Parietal lobe (tissue), 2 donors: ENCODE data around the gene HBM. TPM values are rescaled to one million over a fixed set of nuclear protein-coding genes. Genes with fewer than 3 reads are reported as not detected.

ENCODE experiments used
- small RNA-seq: library from RNA; depleted of rRNA; stranded (forward); fragments of <200 nt; gene quantifications from one replicate; pipeline ENCODE3, GENCODE V24; 2014; ENCODE audit warnings: low replicate concordance
- total RNA-seq: library from RNA; depleted of rRNA; stranded (reverse); fragments of >200 nt; gene quantifications from one replicate; pipeline ENCODE4 v1.2.3, GENCODE V29; 2014

The HBM gene, protein sequence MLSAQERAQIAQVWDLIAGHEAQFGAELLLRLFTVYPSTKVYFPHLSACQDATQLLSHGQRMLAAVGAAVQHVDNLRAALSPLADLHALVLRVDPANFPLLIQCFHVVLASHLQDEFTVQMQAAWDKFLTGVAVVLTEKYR
- 7.8 TPM for total RNA-seq

GRCh38 chr16:165539-166374 lies at the start of gene HBM:
Gene HBM, plus strand, starts transcription at chr16:165978. Its CDS starts 20 bp downstream, at chr16:165998.

GRCh38 chr16:152141-153128 lies 13.3 kb upstream of the HBM start, which contains the start of gene HBZ:
Gene HBZ, plus strand, starts transcription at chr16:152644. Its CDS starts 266 bp downstream, at chr16:152910.

DNA sequence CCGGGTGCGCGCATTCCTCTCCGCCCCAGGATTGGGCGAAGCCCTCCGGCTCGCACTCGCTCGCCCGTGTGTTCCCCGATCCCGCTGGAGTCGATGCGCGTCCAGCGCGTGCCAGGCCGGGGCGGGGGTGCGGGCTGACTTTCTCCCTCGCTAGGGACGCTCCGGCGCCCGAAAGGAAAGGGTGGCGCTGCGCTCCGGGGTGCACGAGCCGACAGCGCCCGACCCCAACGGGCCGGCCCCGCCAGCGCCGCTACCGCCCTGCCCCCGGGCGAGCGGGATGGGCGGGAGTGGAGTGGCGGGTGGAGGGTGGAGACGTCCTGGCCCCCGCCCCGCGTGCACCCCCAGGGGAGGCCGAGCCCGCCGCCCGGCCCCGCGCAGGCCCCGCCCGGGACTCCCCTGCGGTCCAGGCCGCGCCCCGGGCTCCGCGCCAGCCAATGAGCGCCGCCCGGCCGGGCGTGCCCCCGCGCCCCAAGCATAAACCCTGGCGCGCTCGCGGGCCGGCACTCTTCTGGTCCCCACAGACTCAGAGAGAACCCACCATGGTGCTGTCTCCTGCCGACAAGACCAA lies 6.7 kb downstream of the HBM start, which contains the start of gene HBA2:
Gene HBA2, plus strand, starts transcription at position 503 of the 568 bp plus-strand sequence. Its CDS starts 37 bp downstream, at position 540.

DNA sequence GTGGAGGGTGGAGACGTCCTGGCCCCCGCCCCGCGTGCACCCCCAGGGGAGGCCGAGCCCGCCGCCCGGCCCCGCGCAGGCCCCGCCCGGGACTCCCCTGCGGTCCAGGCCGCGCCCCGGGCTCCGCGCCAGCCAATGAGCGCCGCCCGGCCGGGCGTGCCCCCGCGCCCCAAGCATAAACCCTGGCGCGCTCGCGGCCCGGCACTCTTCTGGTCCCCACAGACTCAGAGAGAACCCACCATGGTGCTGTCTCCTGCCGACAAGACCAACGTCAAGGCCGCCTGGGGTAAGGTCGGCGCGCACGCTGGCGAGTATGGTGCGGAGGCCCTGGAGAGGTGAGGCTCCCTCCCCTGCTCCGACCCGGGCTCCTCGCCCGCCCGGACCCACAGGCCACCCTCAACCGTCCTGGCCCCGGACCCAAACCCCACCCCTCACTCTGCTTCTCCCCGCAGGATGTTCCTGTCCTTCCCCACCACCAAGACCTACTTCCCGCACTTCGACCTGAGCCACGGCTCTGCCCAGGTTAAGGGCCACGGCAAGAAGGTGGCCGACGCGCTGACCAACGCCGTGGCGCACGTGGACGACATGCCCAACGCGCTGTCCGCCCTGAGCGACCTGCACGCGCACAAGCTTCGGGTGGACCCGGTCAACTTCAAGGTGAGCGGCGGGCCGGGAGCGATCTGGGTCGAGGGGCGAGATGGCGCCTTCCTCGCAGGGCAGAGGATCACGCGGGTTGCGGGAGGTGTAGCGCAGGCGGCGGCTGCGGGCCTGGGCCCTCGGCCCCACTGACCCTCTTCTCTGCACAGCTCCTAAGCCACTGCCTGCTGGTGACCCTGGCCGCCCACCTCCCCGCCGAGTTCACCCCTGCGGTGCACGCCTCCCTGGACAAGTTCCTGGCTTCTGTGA lies 11.0 kb downstream of the HBM start, which contains the start of gene HBA1:
Gene HBA1, plus strand, starts transcription at position 204 of the 906 bp plus-strand sequence. Its CDS starts 37 bp downstream, at position 241.

DNA sequence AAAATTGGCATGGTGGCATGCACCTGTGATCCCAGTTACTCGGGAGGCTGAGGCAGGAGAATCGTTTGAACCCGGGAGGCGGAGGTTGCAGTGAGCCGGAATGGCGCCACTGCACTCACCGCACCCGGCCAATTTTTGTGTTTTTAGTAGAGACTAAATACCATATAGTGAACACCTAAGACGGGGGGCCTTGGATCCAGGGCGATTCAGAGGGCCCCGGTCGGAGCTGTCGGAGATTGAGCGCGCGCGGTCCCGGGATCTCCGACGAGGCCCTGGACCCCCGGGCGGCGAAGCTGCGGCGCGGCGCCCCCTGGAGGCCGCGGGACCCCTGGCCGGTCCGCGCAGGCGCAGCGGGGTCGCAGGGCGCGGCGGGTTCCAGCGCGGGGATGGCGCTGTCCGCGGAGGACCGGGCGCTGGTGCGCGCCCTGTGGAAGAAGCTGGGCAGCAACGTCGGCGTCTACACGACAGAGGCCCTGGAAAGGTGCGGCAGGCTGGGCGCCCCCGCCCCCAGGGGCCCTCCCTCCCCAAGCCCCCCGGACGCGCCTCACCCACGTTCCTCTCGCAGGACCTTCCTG lies 14.4 kb downstream of the HBM start, which contains the start of gene HBQ1:
Gene HBQ1, plus strand, starts transcription at position 359 of the 575 bp plus-strand sequence. Its CDS starts 28 bp downstream, at position 387.

Small RNA genes within 50 kb of the gene (small RNA-seq; reads per million reads assigned to genes)
- gene RF00019: not detected

Other genes with a start within 250 kb of the HBM start
- gene POLR3K, start 112.4 kb upstream of the HBM start, total RNA-seq: 3.8 TPM
- gene SNRNP25, start 112.2 kb upstream of the HBM start, total RNA-seq: 13.8 TPM
- 1.6 TPM for gene RHBDF1, start 93.3 kb upstream of the HBM start, total RNA-seq
- 33.8 TPM for gene MPG, start 87.8 kb upstream of the HBM start, total RNA-seq
- 21.6 TPM for gene NPRL3, start 27.3 kb upstream of the HBM start, total RNA-seq
- gene HBZ, start 13.3 kb upstream of the HBM start, total RNA-seq: not detected
- 363 TPM for gene HBA2, start 6.9 kb downstream of the HBM start, total RNA-seq
- 263 TPM for gene HBA1, start 10.7 kb downstream of the HBM start, total RNA-seq
- gene HBQ1, start 14.5 kb downstream of the HBM start, total RNA-seq: 4.1 TPM
- 216 TPM for gene LUC7L, start 63.5 kb downstream of the HBM start, total RNA-seq
- 22.5 TPM for gene FAM234A, start 68.8 kb downstream of the HBM start, total RNA-seq
- 21.0 TPM for gene RGS11, start 110.0 kb downstream of the HBM start, total RNA-seq
- gene ARHGDIG, start 114.6 kb downstream of the HBM start, total RNA-seq: 60.1 TPM
- gene PDIA2, start 117.2 kb downstream of the HBM start, total RNA-seq: 30.0 TPM
- 27.2 TPM for gene AXIN1, start 186.7 kb downstream of the HBM start, total RNA-seq
- 26.6 TPM for gene MRPL28, start 204.6 kb downstream of the HBM start, total RNA-seq
- 25.4 TPM for gene PGAP6, start 216.0 kb downstream of the HBM start, total RNA-seq
- 25.7 TPM for gene NME4, start 231.2 kb downstream of the HBM start, total RNA-seq
- gene DECR2, start 235.9 kb downstream of the HBM start, total RNA-seq: 12.5 TPM